Mammary epithelial cell (primary cell): ENCODE data around the gene MIER2.

Experiments used
- CTCF ChIP-seq, 2 donors: IDR thresholded peaks in 1 of 2; conservative IDR thresholded peaks in 1 of 2; 2 replicates each; pipeline ENCODE4 v1.5.1; 2011 to 2012; ENCODE audit warnings: inconsistent platforms in 2 of 2, low read length in 2 of 2, mild to moderate bottlenecking in 2 of 2, control low read depth in 1 of 2, low read depth in 1 of 2; ENCODE audit not compliant: insufficient read depth in 1 of 2; ENCODE audit errors: extremely low read depth in 1 of 2
- EZH2 ChIP-seq: IDR thresholded peaks from 2 replicates; pipeline ENCODE4 v1.6.1; 2012; ENCODE audit warnings: low read length, inconsistent platforms, borderline replicate concordance

GRCh38 chr19:262125-262524 lies 82.5 kb downstream of the MIER2 start:
- TF ChIP-seq CTCF (conservative IDR thresholded peaks at IDR 0.05 in 1 of 2, IDR thresholded peaks at IDR 0.05 in 1 of 2; ENCODE audit: extremely low read depth in 1 of 2, insufficient read depth in 1 of 2, low read depth in 1 of 2, low read length in 2 of 2) (no peak), EZH2 (no peak)
